ENCODE measurements around the gene ABCB8. TPM values are rescaled to one million over a fixed set of nuclear protein-coding genes. Genes with fewer than 3 reads are reported as not detected.

The ABCB8 gene
- total and polyA plus RNA-seq, 9 of the 15 experiments (the other 6 are each of a cell fraction or from before 2014, with no cell fraction given), result 7.6 to 106 (median 36.3) TPM

DNA sequence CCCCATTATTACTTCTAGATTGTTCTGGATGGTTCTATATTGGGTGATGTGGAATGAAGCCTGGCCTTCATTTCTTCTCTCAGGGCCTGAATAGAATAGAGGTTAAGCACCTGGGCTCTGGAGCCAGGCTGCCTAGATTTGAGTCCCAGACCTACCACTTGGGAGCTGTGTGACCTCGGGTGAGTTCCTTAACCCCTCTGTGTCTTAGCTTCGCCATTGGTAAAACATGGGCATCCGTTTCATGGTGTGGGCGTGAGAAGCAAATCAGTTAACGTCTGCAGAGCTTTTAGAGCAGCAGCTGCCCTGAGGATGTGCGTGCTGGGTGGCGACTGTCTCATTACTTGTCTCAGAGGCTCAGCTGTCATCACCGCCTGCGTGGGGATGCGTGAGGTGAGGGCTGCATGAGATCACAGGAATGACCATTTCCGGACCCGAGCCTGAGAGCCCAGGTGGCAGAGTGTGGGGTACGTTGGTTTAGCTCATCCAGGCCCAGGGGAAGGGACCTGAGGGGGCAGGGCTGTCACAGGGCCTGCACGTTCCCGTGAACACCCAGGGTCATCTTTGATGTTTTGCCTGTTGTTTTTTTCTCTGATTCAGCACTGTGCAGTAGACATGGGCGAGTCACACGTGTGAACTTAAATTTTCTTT, 67.7 kb downstream of the ABCB8 start:
- FAIRE-seq (no peak), ATAC-seq (no peak), DNase-seq (ENCODE audit: extremely low read depth in 1 of 4, low spot score in 3 of 4) (no peak)
- POLR2A ChIA-PET, result interaction anchor here (0.7 to 4.4 kb wide), 6 partner anchors 8 to 32 kb away, joined by 3 to 31 read pairs (median 6); partner anchors contain the start of gene AGAP3
- in situ Hi-C loops (cut with MboI) (no loop called here), intact Hi-C loops (cut with micrococcal nuclease) (loop anchor here (10.0 kb wide), 1 partner anchor 311 kb away; no protein-coding TSS in a partner anchor)
- Histone ChIP-seq H3K79me2 (ENCODE audit: control insufficient read depth, insufficient read depth, low read length) (peaks cover 96% of the 10 kb centered on the region), H4K20me1 (replicated peaks; ENCODE audit: control insufficient read depth, insufficient read depth, low read length) (peaks cover 46% of the 10 kb centered on the region), H3K9me3 (replicated peaks; ENCODE audit: control insufficient read depth, insufficient read depth, low read depth, low read length) (no peaks in the 10 kb centered on the region), H2AFZ (ENCODE audit: low read depth, low read length) (no peak overlapping the region), H3K9ac (ENCODE audit: insufficient read depth in 1 of 2, low read depth in 2 of 2, low read length in 2 of 2) (peak overlapping the region in 1 of 2 experiments; percentile 47; a peak in 1 of 4 replicates), H3K9me1 (ENCODE audit: control insufficient read depth, insufficient read depth, low read length) (peaks cover 9% of the 10 kb centered on the region), H3K4me2 (ENCODE audit: insufficient read depth, low read length) (no peak overlapping the region), H3K4me1 (replicated peaks in 1 of 2; ENCODE audit: control insufficient read depth in 2 of 2, insufficient read depth in 2 of 2, low read length in 2 of 2) (peaks cover 2 to 28% of the 10 kb centered on the region in 2 experiments; a peak in 3 of 5 replicates), H3K27me3 (ENCODE audit: control insufficient read depth in 2 of 2, insufficient read depth in 2 of 2, low read length in 2 of 2) (no peaks in the 10 kb centered on the region), H3K27ac (ENCODE audit: extremely low read depth, low read depth, low read length) (no peak overlapping the region), H3K36me3 (ENCODE audit: control insufficient read depth, insufficient read depth, low read length) (peaks cover 78% of the 10 kb centered on the region; the same call in 2 of the 3 replicates), H3K4me3 (no peak overlapping the region)
- BruUV-seq (replicated peaks), result no TSS peak
- WGBS (ENCODE audit: insufficient coverage, low coverage, missing lambda C conversion rate), result 88% methylated on average over 17 of the region's 17 CpGs
- CTCF ChIA-PET (ENCODE audit: low intra/inter-chr PET ratio), result no interaction called here
- TF ChIP-seq TRIM28 (IDR thresholded peaks at IDR 0.05), result no peak
- 0 out of 2 replicates have a peak, but pooled peaks have one; percentile 11 for TF ChIP-seq ZNF316 (IDR thresholded peaks at IDR 0.05)
- TF ChIP-seq, protein P1, sequence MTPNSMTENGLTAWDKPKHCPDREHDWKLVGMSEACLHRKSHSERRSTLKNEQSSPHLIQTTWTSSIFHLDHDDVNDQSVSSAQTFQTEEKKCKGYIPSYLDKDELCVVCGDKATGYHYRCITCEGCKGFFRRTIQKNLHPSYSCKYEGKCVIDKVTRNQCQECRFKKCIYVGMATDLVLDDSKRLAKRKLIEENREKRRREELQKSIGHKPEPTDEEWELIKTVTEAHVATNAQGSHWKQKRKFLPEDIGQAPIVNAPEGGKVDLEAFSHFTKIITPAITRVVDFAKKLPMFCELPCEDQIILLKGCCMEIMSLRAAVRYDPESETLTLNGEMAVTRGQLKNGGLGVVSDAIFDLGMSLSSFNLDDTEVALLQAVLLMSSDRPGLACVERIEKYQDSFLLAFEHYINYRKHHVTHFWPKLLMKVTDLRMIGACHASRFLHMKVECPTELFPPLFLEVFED (CRISPR knock-in tag; conservative IDR thresholded peaks at IDR 0.05), result no peak
- TF ChIP-seq NONO (IDR thresholded peaks at IDR 0.05; ENCODE audit: low read depth in 2 of 2, low read length in 1 of 2), result no peak
- no peak for TF ChIP-seq SMARCE1 (IDR thresholded peaks at IDR 0.05)
- no peak for TF ChIP-seq ELF2 (CRISPR knock-in tag; IDR thresholded peaks at IDR 0.05)
- TF ChIP-seq ZNF639 (CRISPR knock-in tag; conservative IDR thresholded peaks at IDR 0.05 in 1 of 2, IDR thresholded peaks at IDR 0.05 in 1 of 2), result no peak
- no peak for TF ChIP-seq RCOR1 (IDR thresholded peaks at IDR 0.05; ENCODE audit: borderline replicate concordance in 1 of 2, low read depth in 2 of 2, low read length in 2 of 2)
- peak; percentile 60 for TF ChIP-seq ZFP36 (IDR thresholded peaks at IDR 0.05; ENCODE audit: low read depth, low read length, partially characterized antibody)
- no peak for TF ChIP-seq XRCC5 (IDR thresholded peaks at IDR 0.05; ENCODE audit: low read depth, low read length)
- TF ChIP-seq POLR2G (IDR thresholded peaks at IDR 0.05; ENCODE audit: low read depth, low read length), result no peak
- TF ChIP-seq, protein P2, sequence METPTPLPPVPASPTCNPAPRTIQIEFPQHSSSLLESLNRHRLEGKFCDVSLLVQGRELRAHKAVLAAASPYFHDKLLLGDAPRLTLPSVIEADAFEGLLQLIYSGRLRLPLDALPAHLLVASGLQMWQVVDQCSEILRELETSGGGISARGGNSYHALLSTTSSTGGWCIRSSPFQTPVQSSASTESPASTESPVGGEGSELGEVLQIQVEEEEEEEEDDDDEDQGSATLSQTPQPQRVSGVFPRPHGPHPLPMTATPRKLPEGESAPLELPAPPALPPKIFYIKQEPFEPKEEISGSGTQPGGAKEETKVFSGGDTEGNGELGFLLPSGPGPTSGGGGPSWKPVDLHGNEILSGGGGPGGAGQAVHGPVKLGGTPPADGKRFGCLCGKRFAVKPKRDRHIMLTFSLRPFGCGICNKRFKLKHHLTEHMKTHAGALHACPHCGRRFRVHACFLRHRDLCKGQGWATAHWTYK (CRISPR knock-in tag; IDR thresholded peaks at IDR 0.05), result no peak
- no peak for TF ChIP-seq BRD9 (IDR thresholded peaks at IDR 0.05; ENCODE audit: low read depth, partially characterized antibody)
- TF ChIP-seq KLF16 (IDR thresholded peaks at IDR 0.05), result no peak
- TF ChIP-seq HNRNPUL1 (IDR thresholded peaks at IDR 0.05; ENCODE audit: low read length), result no peak
- peak; percentile 72 for TF ChIP-seq BCOR (IDR thresholded peaks at IDR 0.05)
- no peak for TF ChIP-seq NR1H2 (CRISPR knock-in tag; IDR thresholded peaks at IDR 0.05)
- TF ChIP-seq RBM25 (IDR thresholded peaks at IDR 0.05; ENCODE audit: low read depth, low read length, severe bottlenecking), result peak; percentile 83
- TF ChIP-seq GABPA (tag; conservative IDR thresholded peaks at IDR 0.05; ENCODE audit: low read depth), result no peak
- no peak for TF ChIP-seq STAG1 (CRISPR knock-in tag; IDR thresholded peaks at IDR 0.05; ENCODE audit: borderline replicate concordance)

All from K562 (cell line).